ENCODE measurements around the gene BTBD10.

GRCh38 chr11:13479688-13480087, 16.7 kb upstream of the BTBD10 start:
- TF ChIP-seq CTCF (conservative IDR thresholded peaks at IDR 0.05) (no peak), ZFX (IDR thresholded peaks at IDR 0.05) (no peak)

Data from C4-2B (cell line).